GM12891 (cell line): ENCODE data around the gene PXMP4.

Experiments
- PAX5 ChIP-seq: IDR thresholded peaks from 2 replicates; pipeline ENCODE4 v1.6.1; 2011; ENCODE audit warnings: low read length, moderate library complexity, mild to moderate bottlenecking; ENCODE audit not compliant: insufficient read depth, severe bottlenecking
- POLR2A ChIP-seq: IDR thresholded peaks from 2 replicates; pipeline ENCODE4 v1.6.1; 2011; ENCODE audit warnings: low read depth, low read length, control low read depth
- POLR2AphosphoS5 ChIP-seq: IDR thresholded peaks from 2 replicates; pipeline ENCODE4 v1.6.1; 2011; ENCODE audit warnings: low read depth, low read length, control low read depth
- POU2F2 ChIP-seq: IDR thresholded peaks from 2 replicates; pipeline ENCODE4 v1.6.1; 2011; ENCODE audit warnings: low read depth, mild to moderate bottlenecking, control low read depth, low read length, moderate library complexity
- SPI1 ChIP-seq: IDR thresholded peaks from 2 replicates; pipeline ENCODE4 v1.6.1; 2011; ENCODE audit warnings: low read depth, low read length, control low read depth
- TAF1 ChIP-seq: IDR thresholded peaks from 2 replicates; pipeline ENCODE4 v1.6.1; 2011; ENCODE audit warnings: low read depth, low read length, control low read depth

DNA sequence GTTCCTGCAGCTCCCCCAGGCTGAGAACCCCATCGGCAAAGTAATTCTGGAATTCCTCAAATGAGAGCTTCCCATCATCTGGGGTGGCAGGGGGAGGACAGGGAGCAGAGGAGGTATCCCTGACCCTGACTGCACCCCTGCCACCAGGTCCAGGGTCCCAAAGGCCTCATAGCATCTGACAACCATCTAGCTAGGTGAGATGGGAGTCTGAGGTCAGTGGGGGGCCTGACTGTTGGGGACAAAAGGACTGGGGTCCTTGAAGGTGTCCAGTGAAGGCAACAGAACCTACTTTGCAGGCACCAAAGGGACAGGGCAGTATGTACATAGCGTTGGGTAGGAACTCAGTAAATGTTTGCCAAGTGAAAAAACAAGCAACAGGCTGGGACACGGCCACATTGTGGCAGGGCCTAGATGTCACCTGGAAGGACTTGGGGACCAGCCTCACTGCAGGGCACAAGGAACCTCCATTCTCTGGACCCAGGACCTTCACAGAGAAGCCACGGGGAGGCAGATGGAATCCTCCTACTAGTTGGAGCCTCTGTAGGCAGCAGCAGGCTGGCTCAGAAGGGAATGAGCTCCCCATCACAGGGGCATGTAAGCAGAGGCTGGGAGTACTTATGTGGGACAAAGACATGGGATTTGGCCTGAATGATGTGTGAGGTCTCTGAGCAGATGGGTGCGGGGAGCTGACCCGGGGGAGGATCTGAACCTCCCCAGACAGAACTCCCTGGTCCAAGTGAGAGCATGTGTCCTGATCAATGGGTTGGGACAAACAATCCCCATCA, 49.2 kb downstream of the PXMP4 start:
- TF ChIP-seq POLR2A: no peak
- TF ChIP-seq POLR2AphosphoS5: no peak
- TF ChIP-seq SPI1: no peak
- no peak for TF ChIP-seq PAX5
- no peak for TF ChIP-seq TAF1
- TF ChIP-seq POU2F2: no peak
